Suppressor macrophage (primary cell): Measurements from ENCODE around the gene GGTLC2.

ENCODE experiments used
- DNase-seq, 4 experiments: peaks; one replicate each; pipeline ENCODE4 v3.0.0-alpha.2; 2020 to 2022

The GGTLC2 gene

GRCh38 chr22:22691716-22692701, 47.6 kb downstream of the GGTLC2 start:
- peak in 3 of 4 experiments; percentile 35 to 49 (median 42) for DNase-seq

GRCh38 chr22:22692707-22693530, 48.5 kb downstream of the GGTLC2 start:
- peak in 1 of 4 experiments; percentile 21 for DNase-seq

- no peak for DNase-seq
Measured at GRCh38 chr22:22693531-22693884, 49.1 kb downstream of the GGTLC2 start.

- DNase-seq, result no peak
Measured at GRCh38 chr22:22694106-22694505, 49.7 kb downstream of the GGTLC2 start.

GRCh38 chr22:22696104-22696503, 51.7 kb downstream of the GGTLC2 start:
- no peak for DNase-seq
